HL-60/S4 treated with retinoic acid at 250 ng/mL for 4 days and 3 days (cell line): Measurements from ENCODE around the gene INPP4B.

Source experiments
- in situ Hi-C: fragments of 300-500 bp; cut with MboI; formaldehyde crosslinking; loops from 2 replicates; pipeline ENCODE4 v1.7.0; 2022; ENCODE audit warnings: low sequenced_read_pairs

Gene INPP4B

DNA sequence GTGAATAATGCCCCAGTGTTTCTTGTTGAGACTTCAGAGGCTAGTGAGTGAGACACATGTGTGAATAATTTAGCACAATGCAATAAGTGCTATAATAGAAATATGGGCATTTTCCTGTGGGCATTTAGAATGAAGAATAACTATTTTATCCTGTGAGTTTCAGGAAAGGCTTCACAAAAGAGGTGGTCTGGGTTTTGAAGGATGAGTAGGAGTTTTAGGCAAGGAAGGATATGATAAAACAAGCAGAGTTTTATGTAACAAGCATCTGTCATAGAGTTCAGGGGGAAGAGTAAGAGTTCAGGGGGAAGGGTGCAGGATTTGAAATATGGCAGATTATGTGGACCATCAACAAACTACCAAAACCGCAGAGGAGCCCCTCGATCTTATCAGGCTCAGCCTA, 529.2 kb downstream of the INPP4B start:
- in situ Hi-C loops = no loop called here

DNA sequence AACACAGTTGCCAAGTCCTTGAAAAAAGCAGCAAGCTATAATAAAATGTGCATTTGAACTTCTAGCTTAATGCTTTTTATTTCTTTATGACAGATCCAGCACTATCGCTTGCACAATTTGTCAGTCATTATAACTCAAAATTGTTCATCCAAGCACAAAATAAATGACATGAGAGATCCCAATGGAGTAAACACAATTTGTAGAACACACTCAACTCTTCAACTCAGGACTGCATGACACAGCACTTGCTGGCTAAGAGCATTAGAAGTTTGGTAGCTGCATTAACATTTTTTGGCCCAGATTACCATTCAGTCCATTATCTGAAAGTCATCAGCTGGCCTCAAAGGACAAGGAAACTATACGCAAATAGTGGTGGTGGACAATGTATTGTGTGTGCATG, 530.1 kb downstream of the INPP4B start:
- in situ Hi-C loops = no loop called here

DNA sequence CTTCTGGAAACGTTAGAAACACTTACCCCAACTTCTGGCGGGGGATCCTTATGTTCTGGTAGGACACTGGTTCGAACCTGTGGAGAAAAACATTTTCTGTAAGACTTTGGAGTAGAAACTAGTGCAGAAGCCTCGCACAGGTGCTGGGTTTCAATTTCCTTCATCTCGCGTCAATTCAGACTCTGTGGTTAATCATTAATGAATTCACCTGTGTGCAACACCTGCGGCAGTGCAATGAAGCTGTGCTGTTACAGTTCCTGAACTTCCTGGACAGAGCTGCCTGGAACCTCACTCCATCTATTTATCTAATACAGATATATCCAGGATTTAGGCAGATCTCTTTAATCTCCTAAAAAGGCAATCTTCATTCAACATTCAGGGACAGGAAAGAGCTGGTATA, 531.4 kb downstream of the INPP4B start:
- in situ Hi-C loops = no loop called here

GRCh38 chr4:142314247-142314646, 531.9 kb downstream of the INPP4B start:
- in situ Hi-C loops = no loop called here

- in situ Hi-C loops = no loop called here
Measured at GRCh38 chr4:142312391-142312790, 533.7 kb downstream of the INPP4B start.

- in situ Hi-C loops = no loop called here
Measured at GRCh38 chr4:142311916-142312315, 534.2 kb downstream of the INPP4B start.

GRCh38 chr4:142309772-142310171, 536.3 kb downstream of the INPP4B start:
- in situ Hi-C loops = no loop called here

DNA sequence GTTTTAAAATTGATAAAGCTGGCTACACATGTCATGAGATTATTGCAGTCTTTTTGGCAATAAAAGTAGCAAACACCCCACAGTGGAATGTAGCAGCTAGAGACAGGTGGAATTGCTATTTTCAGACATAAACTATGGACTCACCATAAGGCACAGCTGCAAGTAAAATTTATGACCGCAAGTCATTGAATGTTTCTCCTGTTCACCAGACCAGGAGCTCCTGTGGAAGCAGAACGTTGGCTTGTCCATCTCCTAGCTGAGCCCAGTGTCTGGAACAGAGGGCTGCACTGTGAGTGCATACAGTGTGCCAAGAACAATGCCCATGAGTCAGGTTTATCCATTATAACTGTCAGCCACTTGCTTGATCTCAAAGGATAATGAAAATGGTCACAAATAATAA, 538.2 kb downstream of the INPP4B start:
- in situ Hi-C loops = no loop called here

- in situ Hi-C loops = no loop called here
Measured at GRCh38 chr4:142297313-142297712, 548.8 kb downstream of the INPP4B start.

- in situ Hi-C loops = no loop called here
Measured at GRCh38 chr4:142293536-142293935, 552.6 kb downstream of the INPP4B start.

DNA sequence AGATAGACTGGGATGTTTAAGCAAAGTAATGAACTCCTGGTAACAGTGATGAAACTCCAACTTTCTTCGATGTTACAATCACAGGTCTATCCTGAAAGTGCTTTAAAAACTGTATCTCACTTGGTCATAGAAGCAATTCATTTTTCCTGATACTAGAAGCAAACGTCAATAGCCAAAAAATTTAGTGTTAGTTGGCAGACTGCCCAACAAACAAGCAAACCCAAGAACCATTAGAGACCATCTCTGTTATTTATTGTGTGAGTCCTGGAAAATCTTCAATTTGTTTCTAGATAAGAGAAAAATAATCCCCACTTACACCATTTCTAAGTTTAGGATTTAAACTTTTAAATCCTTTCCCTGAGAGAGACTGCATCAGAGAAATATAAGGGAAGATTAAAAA, 553.9 kb downstream of the INPP4B start:
- in situ Hi-C loops = no loop called here

- in situ Hi-C loops = no loop called here
Measured at GRCh38 chr4:142291299-142292050, 554.6 kb downstream of the INPP4B start.

DNA sequence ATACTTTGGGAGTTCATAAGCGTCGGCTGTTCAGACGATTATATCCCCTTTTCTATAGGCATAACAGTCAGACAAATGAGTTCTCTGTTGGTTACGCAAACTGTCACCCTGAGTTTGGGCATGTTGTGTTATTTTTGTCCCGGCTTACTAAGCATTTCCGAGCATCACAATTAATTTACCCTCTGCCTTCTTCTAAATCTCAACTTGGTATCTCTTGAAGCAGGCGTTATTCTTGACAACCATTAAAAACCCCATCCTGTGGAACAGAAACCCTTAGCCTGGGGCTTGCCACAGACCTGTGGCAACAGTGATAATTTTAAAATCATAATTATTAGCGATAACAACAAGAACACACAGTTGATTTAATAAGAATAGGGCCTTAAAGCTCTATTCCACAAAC, 558.7 kb downstream of the INPP4B start:
- in situ Hi-C loops = no loop called here

DNA sequence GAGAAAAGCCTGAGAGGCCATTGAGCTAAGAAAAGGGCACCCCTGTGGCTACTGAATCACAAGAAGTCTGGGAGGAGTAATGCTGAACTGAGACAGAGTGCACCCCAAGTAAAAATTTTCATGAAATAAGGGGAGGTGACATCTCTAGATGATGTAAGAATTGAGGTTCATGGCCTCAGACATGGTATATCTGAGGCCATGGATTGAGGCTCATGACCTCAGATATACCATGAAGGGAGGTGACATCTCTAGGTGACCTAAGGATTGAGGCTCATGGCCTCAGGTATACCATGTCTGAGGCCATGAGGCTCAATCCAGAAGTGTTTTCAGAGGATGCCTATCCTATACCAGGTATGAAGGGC, 560.9 kb downstream of the INPP4B start:
- in situ Hi-C loops = no loop called here

- in situ Hi-C loops = no loop called here
Measured at GRCh38 chr4:142284402-142285221, 561.5 kb downstream of the INPP4B start.

DNA sequence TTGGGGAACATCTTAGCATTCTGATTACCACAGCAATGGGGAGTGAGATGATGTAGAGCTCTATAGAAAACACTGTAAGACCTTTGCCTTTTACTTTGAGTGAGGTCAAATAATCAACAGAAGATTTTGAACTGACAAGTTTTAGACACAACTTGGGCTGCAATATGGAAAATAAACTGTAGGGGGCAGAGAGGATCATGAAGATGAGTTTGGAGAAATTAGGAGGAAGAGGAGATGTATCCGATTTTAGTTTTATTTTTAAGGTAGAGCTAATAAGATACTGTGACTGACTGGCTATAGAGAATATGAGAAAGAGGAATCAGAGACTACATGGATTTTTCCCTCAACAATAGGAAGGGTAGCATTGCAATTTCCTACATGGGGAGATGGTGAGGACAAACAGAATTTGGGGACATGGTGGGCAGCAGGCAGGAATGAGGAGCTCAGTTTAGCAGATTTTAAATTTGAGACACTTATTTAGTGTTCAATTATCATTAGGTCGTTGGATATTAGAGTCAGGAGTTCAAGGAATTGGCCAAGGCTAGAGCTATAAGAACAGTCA, 563.1 kb downstream of the INPP4B start:
- in situ Hi-C loops = no loop called here

DNA sequence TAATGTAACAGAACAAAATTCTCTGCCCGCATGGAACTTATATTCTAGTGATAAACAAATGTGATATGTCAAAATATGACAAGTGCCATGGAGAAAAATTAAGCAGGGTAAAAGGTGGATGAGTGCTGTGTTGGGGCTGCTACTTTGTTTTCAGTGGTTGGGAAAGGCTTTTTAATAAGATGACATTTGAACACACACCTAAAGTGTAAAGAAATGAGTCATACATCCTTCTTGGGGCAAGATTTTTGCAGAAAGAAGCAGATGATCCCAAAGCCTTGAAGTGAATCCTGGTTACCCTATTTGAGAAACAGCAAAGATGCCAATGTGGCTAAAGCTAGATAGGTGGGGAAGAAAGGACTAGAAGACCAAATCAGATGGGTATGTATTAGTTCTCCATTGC, 564.1 kb downstream of the INPP4B start:
- in situ Hi-C loops = no loop called here

GRCh38 chr4:142278663-142279062, 567.4 kb downstream of the INPP4B start:
- in situ Hi-C loops = no loop called here

GRCh38 chr4:142278171-142278570, 567.9 kb downstream of the INPP4B start:
- in situ Hi-C loops = no loop called here

DNA sequence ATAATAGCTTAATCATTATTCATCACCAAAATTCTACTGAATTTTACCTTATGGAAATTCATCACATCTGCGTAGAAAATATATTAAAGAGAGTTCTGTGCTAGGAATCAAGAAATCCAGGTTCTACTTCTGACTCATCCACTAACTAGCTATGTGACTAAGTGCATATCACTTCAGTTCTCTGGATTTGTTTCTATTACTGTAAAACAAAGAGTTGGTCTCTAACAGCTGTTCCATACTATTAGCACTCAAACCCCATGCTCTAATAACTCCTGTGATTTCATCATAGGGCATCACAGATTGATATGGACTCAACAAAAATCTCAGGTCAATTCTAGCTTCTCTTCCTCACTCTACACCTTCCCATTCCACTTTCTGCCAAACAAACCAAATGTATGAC, 572.0 kb downstream of the INPP4B start:
- in situ Hi-C loops = no loop called here

DNA sequence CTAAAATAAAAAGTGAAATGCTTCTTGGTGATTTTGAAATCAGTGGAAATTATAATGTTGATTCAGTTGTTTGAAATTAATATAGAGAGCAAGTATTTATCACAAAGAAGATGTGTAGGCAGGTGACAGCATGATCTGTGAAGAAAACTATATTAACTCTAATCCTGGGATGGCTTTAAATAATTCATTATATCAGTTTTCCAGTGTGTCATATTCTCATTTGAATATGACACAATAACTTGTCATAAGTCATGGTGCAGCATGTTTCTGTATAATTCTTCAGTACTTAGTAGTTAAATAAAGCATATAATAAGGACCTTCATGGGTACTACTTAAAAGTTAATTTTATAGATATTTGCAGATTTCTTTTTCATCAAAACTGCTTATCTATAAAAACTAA, 573.6 kb downstream of the INPP4B start:
- in situ Hi-C loops = no loop called here

DNA sequence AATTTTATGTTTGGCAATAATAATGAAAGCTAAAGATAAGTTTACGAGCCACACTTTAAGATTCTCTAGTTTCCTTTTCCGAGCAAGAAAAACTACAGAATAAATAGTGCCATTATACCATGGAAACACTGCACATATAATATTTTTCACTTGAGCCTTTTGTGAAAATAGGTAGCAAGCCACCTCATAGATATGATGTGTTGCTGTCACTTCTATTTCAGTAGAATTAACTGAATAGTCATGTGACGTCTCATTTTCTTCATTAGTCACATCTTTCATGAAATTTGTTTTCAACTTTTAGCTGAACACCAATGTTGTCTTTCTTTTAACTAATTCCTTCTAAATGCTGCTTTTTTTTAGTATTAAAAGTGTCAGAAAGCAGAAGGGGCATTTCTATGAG, 574.3 kb downstream of the INPP4B start:
- in situ Hi-C loops = no loop called here
